Epithelial cell of proximal tubule (primary cell): ENCODE measurements around the gene ABI3BP. TPM values are rescaled to one million over a fixed set of nuclear protein-coding genes. Genes with fewer than 3 reads are reported as not detected.

ENCODE experiments used
- DNase-seq: peaks from one replicate; pipeline ENCODE4 v3.0.0-alpha.2; 2011; ENCODE audit warnings: low read depth
- H3K4me3 ChIP-seq: 2 replicates; pipeline ENCODE4 v1.5.1; 2011; ENCODE audit warnings: low read depth, mild to moderate bottlenecking, low read length
- total RNA-seq: library from RNA; depleted of rRNA; stranded (reverse); fragments of >200 nt; gene quantifications from 2 replicates; pipeline ENCODE4 v1.2.3, GENCODE V29; 2015
- TF ChIP-seq, protein P1 (sequence below): conservative IDR thresholded peaks from 2 replicates; pipeline ENCODE4 v1.5.1; 2012; ENCODE audit warnings: low read depth, mild to moderate bottlenecking, low read length

The ABI3BP gene
- total RNA-seq, 1 donor from 2014 or later: 3.6 TPM

DNA sequence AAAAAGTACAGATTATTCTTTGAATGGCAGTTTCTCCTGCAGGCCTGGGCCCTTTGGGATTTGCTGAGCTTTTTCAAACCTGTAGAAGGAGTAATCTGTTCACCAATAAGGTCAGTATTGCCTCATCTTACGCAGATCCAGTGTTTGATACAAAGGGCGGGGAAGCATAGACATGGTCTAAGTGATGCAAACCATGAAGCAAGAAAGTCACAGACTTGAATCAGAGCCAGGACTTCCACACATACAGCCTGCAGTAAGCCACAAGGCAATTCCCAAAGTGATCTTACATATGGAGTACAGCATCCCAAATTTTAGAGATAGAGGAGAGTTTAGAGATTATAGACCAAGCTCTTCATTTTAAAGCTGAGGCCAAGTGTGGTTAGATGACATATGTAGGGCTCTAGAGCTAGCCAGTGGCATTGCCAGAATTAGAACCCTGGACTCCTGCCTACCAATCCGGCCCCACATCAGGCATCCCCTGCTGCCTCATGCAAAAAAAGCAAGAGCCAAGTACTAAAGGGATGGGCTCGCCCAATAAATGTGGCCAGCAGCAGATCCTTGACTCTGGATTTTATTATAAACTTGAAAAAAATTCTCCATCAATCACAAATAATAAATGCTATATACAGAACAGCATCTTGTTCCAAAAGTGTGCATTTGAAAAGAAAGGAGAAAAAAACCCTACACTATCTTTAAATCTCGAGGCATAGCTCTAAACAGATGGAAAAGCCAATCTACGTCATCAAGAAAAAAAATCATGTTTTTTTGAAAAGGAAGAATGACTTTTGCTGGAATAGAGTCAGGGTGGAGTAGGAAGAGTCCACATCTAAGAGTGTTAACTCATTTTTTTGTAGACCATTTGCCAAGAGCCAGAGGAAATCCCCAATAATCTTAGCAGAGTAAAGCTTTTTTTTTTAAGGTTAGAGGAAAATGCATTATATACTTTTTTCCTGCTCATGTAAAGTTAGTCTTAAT is 24.0 kb downstream of the ABI3BP start:
- DNase-seq: no peak
- no peak overlapping the region for H3K4me3 ChIP-seq
- TF ChIP-seq, protein P1, sequence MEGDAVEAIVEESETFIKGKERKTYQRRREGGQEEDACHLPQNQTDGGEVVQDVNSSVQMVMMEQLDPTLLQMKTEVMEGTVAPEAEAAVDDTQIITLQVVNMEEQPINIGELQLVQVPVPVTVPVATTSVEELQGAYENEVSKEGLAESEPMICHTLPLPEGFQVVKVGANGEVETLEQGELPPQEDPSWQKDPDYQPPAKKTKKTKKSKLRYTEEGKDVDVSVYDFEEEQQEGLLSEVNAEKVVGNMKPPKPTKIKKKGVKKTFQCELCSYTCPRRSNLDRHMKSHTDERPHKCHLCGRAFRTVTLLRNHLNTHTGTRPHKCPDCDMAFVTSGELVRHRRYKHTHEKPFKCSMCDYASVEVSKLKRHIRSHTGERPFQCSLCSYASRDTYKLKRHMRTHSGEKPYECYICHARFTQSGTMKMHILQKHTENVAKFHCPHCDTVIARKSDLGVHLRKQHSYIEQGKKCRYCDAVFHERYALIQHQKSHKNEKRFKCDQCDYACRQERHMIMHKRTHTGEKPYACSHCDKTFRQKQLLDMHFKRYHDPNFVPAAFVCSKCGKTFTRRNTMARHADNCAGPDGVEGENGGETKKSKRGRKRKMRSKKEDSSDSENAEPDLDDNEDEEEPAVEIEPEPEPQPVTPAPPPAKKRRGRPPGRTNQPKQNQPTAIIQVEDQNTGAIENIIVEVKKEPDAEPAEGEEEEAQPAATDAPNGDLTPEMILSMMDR: no peak

DNA sequence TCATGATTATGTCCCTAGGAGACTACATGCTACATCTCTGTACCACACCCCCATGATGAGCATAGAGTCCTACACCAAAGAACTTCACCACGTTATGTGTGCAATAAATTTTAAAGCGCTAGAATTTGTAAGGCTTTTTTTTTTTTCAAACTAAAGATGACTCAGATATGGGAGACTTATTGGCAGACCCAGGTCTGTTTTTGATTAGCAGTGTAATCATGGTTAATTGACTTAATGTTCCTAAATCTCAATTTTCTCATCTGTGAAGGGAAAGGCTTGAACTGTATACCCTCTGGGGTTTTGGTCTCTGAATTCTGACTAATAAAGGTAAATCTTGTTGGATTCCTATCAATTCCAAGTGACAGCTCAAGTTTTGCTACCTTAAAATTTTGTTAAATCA is 26.4 kb downstream of the ABI3BP start:
- TF ChIP-seq, protein P1: no peak

DNA sequence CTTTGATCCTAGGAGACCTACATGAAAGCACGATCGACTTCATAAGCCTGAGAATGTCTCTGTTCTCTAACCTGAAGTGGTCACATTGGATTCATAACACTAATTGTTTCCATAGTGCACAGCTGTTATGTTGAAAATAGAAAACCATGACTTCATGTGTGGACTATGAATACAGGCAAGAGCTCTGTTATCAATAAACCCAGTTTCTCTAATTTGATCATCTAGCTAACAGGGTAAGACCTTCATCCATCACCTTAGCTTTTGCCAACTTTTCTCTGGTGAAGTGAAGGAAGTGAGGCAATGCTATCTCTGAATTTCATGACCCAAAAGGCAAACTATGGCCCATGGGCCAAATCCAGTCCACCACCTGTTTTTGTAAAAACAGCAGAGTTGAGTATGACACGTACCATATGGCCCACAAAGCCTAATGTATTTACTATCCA is 27.2 kb downstream of the ABI3BP start:
- TF ChIP-seq, protein P1: no peak
- DNase-seq: no peak
- no peak overlapping the region for H3K4me3 ChIP-seq

More for the DNA sequence above, 26.4 kb downstream of the ABI3BP start:
- no peak overlapping the region for H3K4me3 ChIP-seq
- DNase-seq: no peak

DNA sequence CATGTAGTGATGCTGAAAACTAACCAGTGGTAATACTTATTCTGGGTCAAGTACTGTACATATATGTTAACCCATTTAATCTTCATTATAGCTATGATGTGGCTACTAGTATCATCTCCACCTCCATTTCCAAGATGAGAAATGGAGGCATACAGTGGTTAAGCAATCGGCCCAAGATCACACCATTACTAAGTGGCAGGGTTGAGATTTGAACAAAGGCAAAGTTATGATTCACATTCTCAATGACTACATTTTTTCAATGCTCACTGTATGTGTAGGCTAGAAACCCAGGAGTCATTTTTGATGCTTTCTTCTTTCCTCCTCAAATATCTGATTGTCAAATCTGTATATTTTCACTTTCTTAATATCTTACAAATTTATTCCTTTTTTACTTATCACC is 30.2 kb downstream of the ABI3BP start:
- DNase-seq: no peak
- TF ChIP-seq, protein P1: no peak
- H3K4me3 ChIP-seq: no peak overlapping the region

DNA sequence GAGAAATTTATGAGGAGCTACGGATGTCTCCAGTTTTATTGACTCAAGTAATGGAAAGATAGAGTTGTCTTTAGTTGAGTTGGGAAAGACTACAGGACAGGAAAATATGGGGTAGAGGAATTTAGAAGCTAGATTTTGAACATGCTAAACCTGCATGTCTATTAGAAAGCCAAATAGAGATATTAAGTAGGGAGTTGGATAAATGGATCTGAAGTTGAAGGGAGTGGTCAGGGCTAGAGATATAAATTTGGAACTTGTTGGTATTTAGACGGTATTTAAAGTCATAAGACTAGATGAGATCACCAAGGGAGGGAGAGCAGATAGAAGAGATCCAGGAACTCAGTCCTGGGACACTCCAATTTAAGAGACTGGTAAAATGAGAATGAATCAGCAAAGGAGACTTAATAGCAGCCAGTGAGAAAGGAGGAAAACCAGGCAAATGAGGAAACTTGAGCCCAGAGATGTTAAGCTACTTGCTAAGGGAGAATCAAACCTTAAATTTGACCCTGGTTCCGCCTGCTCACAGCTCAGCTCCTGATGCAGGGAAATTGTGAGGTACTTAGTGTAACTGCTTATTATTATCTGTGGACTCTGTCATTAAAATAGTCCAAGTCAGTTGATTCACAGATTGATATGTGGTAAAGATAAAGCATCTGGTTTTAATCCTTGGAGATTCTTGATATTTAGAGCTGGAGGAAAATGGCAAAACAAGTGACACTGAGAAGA is 35.8 kb downstream of the ABI3BP start:
- H3K4me3 ChIP-seq: no peak overlapping the region
- no peak for DNase-seq
- TF ChIP-seq, protein P1: no peak

DNA sequence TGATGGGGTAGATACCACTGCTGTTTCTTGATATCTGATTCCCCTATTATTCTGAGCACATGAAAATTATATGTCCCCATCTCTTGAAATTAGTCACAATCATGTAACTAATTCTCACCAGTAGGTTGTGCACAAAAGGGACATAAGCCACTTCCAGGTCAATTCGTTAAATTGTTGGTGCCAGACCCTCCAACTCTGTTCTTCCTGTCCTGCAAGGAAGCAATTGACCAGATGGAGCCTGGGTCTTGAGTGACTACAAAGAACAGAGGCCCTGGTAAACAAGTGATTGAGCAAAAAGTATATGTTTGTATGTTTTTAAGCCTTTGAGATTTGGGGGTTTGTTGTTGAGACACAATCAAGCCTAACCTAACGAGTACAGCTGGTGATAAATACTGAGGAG is 36.9 kb downstream of the ABI3BP start:
- no peak overlapping the region for H3K4me3 ChIP-seq
- TF ChIP-seq, protein P1: no peak
- DNase-seq: no peak
